ENCODE results near the gene SETD3. TPM values are rescaled to one million over a fixed set of nuclear protein-coding genes. Genes with fewer than 3 reads are reported as not detected.

SETD3 gene
- total RNA-seq = 100 to 1,000 TPM; 127 to 184 (median 162) TPM

- Histone ChIP-seq H3K4me3 (peak within 1 kb of the TSS; percentile 88 to 95), H3K27me3 (no peaks in the 10 kb centered on the region), H3K27ac (peak within 1 kb of the TSS; percentile 97 to 98 (median 98)), H3K36me3 (no peaks in the 10 kb centered on the region), H3K9me3 (no peaks in the 10 kb centered on the region), H3K4me1 (peaks cover 0 to 64% (median 26%) of the 10 kb centered on the region in 3 donors)
- TF ChIP-seq POLR2A (IDR thresholded peaks at IDR 0.05) (peak; percentile 74 to 75), CTCF (IDR thresholded peaks at IDR 0.05) (peak in 3 of 4 experiments; percentile 9 to 41 (median 25)), POLR2AphosphoS5 (IDR thresholded peaks at IDR 0.05) (peak; percentile 61), EP300 (IDR thresholded peaks at IDR 0.05) (no peak)
- ATAC-seq = no peak
- WGBS, 2 donors (ENCODE audit: low coverage in 1 of 2) = 0% methylated on average over 7 of the region's 122 CpGs; no CpG with 5 or more reads in 1 of the 2 donors
These were observed at the start of gene SETD3 for GRCh38 chr14:99479906-99480869. SETD3 (minus strand) TSS chr14:99480859; CDS start chr14:99465805, 15,054 bp downstream.

DNA sequence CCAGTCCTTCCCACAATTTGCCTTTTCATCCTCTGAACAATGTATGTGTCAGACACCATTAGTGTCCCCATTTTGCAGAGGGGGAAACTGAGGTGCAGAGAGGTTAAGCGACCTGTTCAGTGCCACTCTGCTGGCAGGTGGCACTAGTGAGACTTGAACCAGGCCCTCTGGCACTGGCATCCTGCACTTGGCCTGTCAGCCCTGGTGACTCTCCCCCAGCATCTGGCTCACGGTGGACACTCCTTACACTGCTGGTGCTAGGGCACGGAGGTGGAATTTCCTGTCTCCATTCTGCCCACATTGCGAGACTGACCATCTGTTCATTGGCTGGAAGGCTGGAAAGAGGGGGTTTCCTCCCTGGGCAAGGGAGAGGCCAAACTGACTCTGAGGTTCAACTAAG is 49.2 kb upstream of the SETD3 start:
- no peak for ATAC-seq
- WGBS, 2 donors (ENCODE audit: low coverage in 1 of 2) = 67% methylated on average over 2 of the region's 4 CpGs; no CpG with 5 or more reads in 1 of the 2 donors
- no peaks in the 10 kb centered on the region for H3K9me3 ChIP-seq
- no peaks in the 10 kb centered on the region for H3K27me3 ChIP-seq
- no peaks in the 10 kb centered on the region for H3K36me3 ChIP-seq
- H3K27ac ChIP-seq = peak overlapping the region in 1 of 4 donors; percentile 59
- no peak overlapping the region for H3K4me3 ChIP-seq
- TF ChIP-seq POLR2A (IDR thresholded peaks at IDR 0.05) (no peak), EP300 (IDR thresholded peaks at IDR 0.05) (no peak), CTCF (IDR thresholded peaks at IDR 0.05) (no peak), POLR2AphosphoS5 (IDR thresholded peaks at IDR 0.05) (no peak)
- H3K4me1 ChIP-seq = peaks cover 0 to 62% (median 14%) of the 10 kb centered on the region in 3 donors

DNA sequence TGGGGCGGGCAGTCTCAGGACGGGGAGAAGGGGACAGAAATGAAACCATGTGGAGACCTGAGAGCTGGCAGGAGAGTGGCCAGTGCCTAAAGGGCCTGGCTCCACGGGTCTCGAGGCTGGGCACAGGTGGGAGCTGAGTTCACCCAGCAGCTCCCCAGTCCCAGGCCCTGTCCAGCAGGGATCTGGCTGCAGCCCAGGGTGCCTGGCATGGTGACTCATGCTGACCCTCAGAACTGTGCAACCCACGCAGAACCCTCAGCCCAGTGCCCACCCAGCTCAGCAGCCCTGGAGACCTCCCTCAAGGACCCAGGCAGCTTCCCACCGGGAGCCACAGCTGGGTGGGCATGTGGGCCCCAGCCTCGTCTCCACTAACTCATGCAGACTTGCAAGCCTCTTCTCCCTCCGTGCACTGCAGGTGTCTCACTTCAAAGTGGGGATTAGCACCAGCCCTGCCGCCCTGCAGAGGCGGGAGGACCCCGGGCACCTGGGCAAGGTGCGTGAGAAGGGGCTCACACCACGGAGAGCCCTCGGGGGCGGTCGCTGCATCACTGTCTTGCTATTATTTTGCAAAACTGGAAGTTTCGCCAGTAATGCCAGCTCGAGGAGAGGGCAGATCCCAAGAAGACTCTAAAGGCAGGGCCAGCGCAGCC is 46.9 kb upstream of the SETD3 start:
- TF ChIP-seq CTCF (IDR thresholded peaks at IDR 0.05) (no peak), EP300 (IDR thresholded peaks at IDR 0.05) (no peak), POLR2A (IDR thresholded peaks at IDR 0.05) (no peak), POLR2AphosphoS5 (IDR thresholded peaks at IDR 0.05) (no peak)
- 100% methylated on average over 2 of the region's 19 CpGs; no CpG with 5 or more reads in 1 of the 2 donors for WGBS, 2 donors (ENCODE audit: low coverage in 1 of 2)
- peak overlapping the region in 1 of 4 donors; percentile 7 for H3K27ac ChIP-seq

DNA sequence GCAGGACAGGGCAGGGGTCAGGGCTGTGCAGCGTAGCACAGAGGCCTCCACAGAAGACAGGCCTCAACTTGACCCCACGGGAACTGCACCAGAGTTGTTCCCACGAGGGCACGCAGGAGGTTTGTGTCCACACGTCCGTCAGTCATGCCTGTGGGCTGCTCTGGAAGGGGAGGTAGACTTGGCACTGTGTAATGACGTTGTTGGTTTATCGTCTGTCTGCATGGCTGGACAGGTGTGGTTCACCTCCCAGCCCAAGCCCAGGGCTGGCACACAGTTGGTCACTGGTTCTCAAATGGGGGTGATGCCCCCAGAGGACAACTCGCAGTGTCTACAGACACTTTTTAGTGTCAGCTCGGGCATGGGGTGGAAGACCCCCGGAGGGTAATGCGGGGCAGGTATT is 46.4 kb upstream of the SETD3 start:
- no peak for ATAC-seq
- no peaks in the 10 kb centered on the region for H3K9me3 ChIP-seq
- WGBS, 2 donors (ENCODE audit: low coverage in 1 of 2) = 50 to 81% methylated on average over 2 to 6 of the region's 12 CpGs
- H3K36me3 ChIP-seq = no peaks in the 10 kb centered on the region
- H3K4me3 ChIP-seq = no peak overlapping the region
- no peaks in the 10 kb centered on the region for H3K27me3 ChIP-seq
- H3K4me1 ChIP-seq = peaks cover 3 to 72% (median 40%) of the 10 kb centered on the region in 3 donors
- peak overlapping the region in 2 of 4 donors; percentile 79 to 86 for H3K27ac ChIP-seq
- TF ChIP-seq POLR2A (IDR thresholded peaks at IDR 0.05) = no peak
- no peak for TF ChIP-seq EP300 (IDR thresholded peaks at IDR 0.05)
- no peak for TF ChIP-seq POLR2AphosphoS5 (IDR thresholded peaks at IDR 0.05)
- no peak for TF ChIP-seq CTCF (IDR thresholded peaks at IDR 0.05)

More for the DNA sequence above, 46.9 kb upstream of the SETD3 start:
- H3K4me1 ChIP-seq = peaks cover 3 to 68% (median 36%) of the 10 kb centered on the region in 3 donors
- H3K4me3 ChIP-seq = no peak overlapping the region
- no peaks in the 10 kb centered on the region for H3K36me3 ChIP-seq
- H3K9me3 ChIP-seq = no peaks in the 10 kb centered on the region
- no peaks in the 10 kb centered on the region for H3K27me3 ChIP-seq
- no peak for ATAC-seq

Measured in gastroesophageal sphincter (tissue), 4 donors.